ENCODE data around the gene LHFPL3.

- TF ChIP-seq ZNF140 (CRISPR knock-in tag; IDR thresholded peaks at IDR 0.05) (no peak), MLX (CRISPR knock-in tag; conservative IDR thresholded peaks at IDR 0.05) (no peak), HDAC2 (IDR thresholded peaks at IDR 0.05) (no peak), CTCF (IDR thresholded peaks at IDR 0.05 in 2 of 3, conservative IDR thresholded peaks at IDR 0.05 in 1 of 3; ENCODE audit: insufficient read depth in 2 of 3, low read depth in 1 of 3, low read length in 3 of 3) (no peak), RCOR1 (IDR thresholded peaks at IDR 0.05; ENCODE audit: borderline replicate concordance in 1 of 2, low read depth in 2 of 2, low read length in 2 of 2) (no peak), ZNF23 (CRISPR knock-in tag; IDR thresholded peaks at IDR 0.05) (no peak), ZBTB33 (CRISPR knock-in tag; IDR thresholded peaks at IDR 0.05) (no peak), U2AF1 (optimal IDR thresholded peaks at IDR 0.05; ENCODE audit: low read depth, low read length) (no peak), TAF7 (tag; IDR thresholded peaks at IDR 0.05) (no peak), E2F4 (CRISPR knock-in tag; IDR thresholded peaks at IDR 0.05; ENCODE audit: low read depth) (no peak), SNIP1 (IDR thresholded peaks at IDR 0.05; ENCODE audit: low read depth) (no peak), REST (IDR thresholded peaks at IDR 0.05; ENCODE audit: borderline replicate concordance) (no peak), REST (CRISPR knock-in tag; IDR thresholded peaks at IDR 0.05; ENCODE audit: low read depth) (no peak), SIX5 (IDR thresholded peaks at IDR 0.05; ENCODE audit: borderline replicate concordance in 1 of 2, insufficient read depth in 1 of 2, low read depth in 1 of 2, low read length in 2 of 2) (no peak)
Observed at GRCh38 chr7:104878577-104878976, 550.2 kb downstream of the LHFPL3 start.

Data from K562 (cell line).